Mesendoderm (in vitro differentiated cells): Measurements from ENCODE around the gene EMID1.

Experiments
- DNase-seq: peaks from one replicate; pipeline ENCODE4 v3.0.0; 2013
- H2AK5ac ChIP-seq: 2 replicates; pipeline ENCODE4 v1.6.1; 2013; ENCODE audit warnings: low read length, inconsistent platforms
- H2BK120ac ChIP-seq: 2 replicates; pipeline ENCODE4 v1.6.1; 2013; ENCODE audit warnings: low read depth, mild to moderate bottlenecking, low read length, moderate library complexity, mixed read lengths
- H2BK15ac ChIP-seq: replicated peaks from 2 replicates; pipeline ENCODE4 v1.6.1; 2013; ENCODE audit warnings: low read depth, mild to moderate bottlenecking, moderate library complexity
- H2BK5ac ChIP-seq: 2 replicates; pipeline ENCODE4 v1.6.1; 2013; ENCODE audit warnings: low read length, inconsistent platforms
- H3K18ac ChIP-seq: 2 replicates; pipeline ENCODE4 v1.6.1; 2013; ENCODE audit warnings: mild to moderate bottlenecking, low read length, mixed read lengths
- H3K23ac ChIP-seq: one replicate; pipeline ENCODE4 v1.6.1; 2013; ENCODE audit warnings: low read length
- H3K27ac ChIP-seq: 2 replicates; pipeline ENCODE4 v1.5.1; 2013; ENCODE audit warnings: low read depth, mild to moderate bottlenecking, inconsistent platforms, low read length, moderate library complexity
- H3K27me3 ChIP-seq: 2 replicates; pipeline ENCODE4 v1.6.1; 2013; ENCODE audit warnings: low read length, control low read depth, mild to moderate bottlenecking, inconsistent platforms; ENCODE audit not compliant: insufficient read depth, poor library complexity
- H3K36me3 ChIP-seq: 2 replicates; pipeline ENCODE4 v1.6.1; 2013; ENCODE audit warnings: low read length, inconsistent platforms; ENCODE audit not compliant: control insufficient read depth, insufficient read depth
- H3K4ac ChIP-seq: one replicate; pipeline ENCODE4 v1.6.1; 2013; ENCODE audit warnings: low read depth, mild to moderate bottlenecking, low read length, moderate library complexity
- H3K4me1 ChIP-seq: 2 replicates; pipeline ENCODE4 v1.6.1; 2013; ENCODE audit warnings: low read depth, low read length, inconsistent platforms; ENCODE audit not compliant: control insufficient read depth
- H3K4me2 ChIP-seq: 2 replicates; pipeline ENCODE4 v1.6.1; 2013; ENCODE audit warnings: low read length
- H3K4me3 ChIP-seq: 2 replicates; pipeline ENCODE4 v1.5.1; 2013; ENCODE audit warnings: mild to moderate bottlenecking, low read length
- H3K56ac ChIP-seq: one replicate; pipeline ENCODE4 v1.6.1; 2013; ENCODE audit warnings: low read length
- H3K79me1 ChIP-seq: 2 replicates; pipeline ENCODE4 v1.6.1; 2013; ENCODE audit warnings: low read length, inconsistent platforms
- H3K79me2 ChIP-seq: 2 replicates; pipeline ENCODE4 v1.6.1; 2013; ENCODE audit warnings: mild to moderate bottlenecking, low read length; ENCODE audit not compliant: control insufficient read depth, insufficient read depth
- H3K9ac ChIP-seq: 2 replicates; pipeline ENCODE4 v1.6.1; 2013; ENCODE audit warnings: low read length, inconsistent platforms
- H4K5ac ChIP-seq: one replicate; pipeline ENCODE4 v1.6.1; 2013; ENCODE audit warnings: low read length
- H4K8ac ChIP-seq: one replicate; pipeline ENCODE4 v1.6.1; 2013; ENCODE audit warnings: low read depth, mild to moderate bottlenecking, control low read depth, low read length, moderate library complexity
- WGBS: extraction: QIAGEN DNeasy Blood & Tissue Kit; methylation state at CpG from one replicate; pipeline ENCODE4 v1.1.7; 2013; ENCODE audit warnings: low lambda C conversion rate, missing lambda C conversion rate; ENCODE audit not compliant: insufficient coverage; ENCODE audit errors: extremely low coverage; 5-methylcytosine and 5-hydroxymethylcytosine counted together

EMID1 gene

DNA sequence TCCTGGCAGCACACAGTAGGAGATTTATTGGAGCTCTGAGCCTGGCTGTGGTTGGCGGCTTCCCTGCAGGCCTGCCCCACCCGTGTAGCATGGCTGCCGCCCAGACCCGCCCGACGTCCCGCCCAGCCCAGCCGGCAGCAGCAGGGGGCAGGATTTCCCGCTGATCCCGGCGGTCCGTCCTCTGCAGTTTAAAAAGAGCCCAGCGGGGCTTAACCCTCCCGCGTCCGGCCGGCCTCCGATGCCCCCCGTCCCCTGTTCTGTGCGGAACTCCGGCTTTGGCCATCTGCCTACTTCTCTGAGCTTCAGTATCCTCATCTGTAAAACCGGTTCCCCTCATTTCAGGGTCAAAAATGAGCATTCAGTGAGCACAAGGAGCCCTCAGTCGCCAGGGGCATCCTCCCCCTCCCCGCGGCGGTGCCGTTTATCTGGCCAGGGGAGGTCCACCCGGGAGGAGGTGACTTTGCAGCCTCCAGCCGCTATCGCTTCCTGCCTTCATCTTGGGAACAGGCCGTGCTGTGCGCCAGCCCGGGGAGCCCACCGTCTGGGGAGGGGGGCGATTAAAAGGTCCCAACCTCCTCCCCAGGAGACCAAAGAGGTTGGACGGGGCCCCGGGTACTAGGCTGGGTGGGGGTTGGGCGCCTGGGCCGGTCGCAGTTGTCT is 100.6 kb downstream of the EMID1 start, which contains the start of gene GAS2L1:
GAS2L1 (plus strand) TSS at position 476 of the 660 bp plus-strand sequence. CDS start 1,456 bp downstream, outside the sequence.
- Histone ChIP-seq H3K27ac (peak within 1 kb of the TSS; percentile 99), H3K56ac (peak within 1 kb of the TSS; percentile 90), H3K18ac (peak within 1 kb of the TSS; percentile 91), H2BK15ac (peak within 1 kb of the TSS; percentile 39), H3K36me3 (no peaks in the 10 kb centered on the region), H3K27me3 (no peaks in the 10 kb centered on the region), H3K79me2 (no peaks in the 10 kb centered on the region), H4K8ac (peak within 1 kb of the TSS; percentile 68), H2BK120ac (peak within 1 kb of the TSS; percentile 31), H3K4me3 (peak within 1 kb of the TSS; percentile 42), H3K4ac (peak within 1 kb of the TSS; percentile 60), H3K9ac (peak within 1 kb of the TSS; percentile 77), H4K5ac (no peak within 1 kb of the TSS), H3K4me1 (peaks cover 5% of the 10 kb centered on the region), H2AK5ac (peak within 1 kb of the TSS; percentile 98), H2BK5ac (peak within 1 kb of the TSS; percentile 96), H3K79me1 (no peaks in the 10 kb centered on the region), H3K23ac (peak within 1 kb of the TSS; percentile 99), H3K4me2 (peak within 1 kb of the TSS; percentile 84)
- DNase-seq: peak; percentile 92
- no CpG with 5 or more reads among the region's 40 CpGs for WGBS

- H3K4ac ChIP-seq: peak overlapping the region; percentile 60
- peak overlapping the region; percentile 77 for H3K9ac ChIP-seq
- peak overlapping the region; percentile 99 for H3K23ac ChIP-seq
- peak overlapping the region; percentile 42 for H3K4me3 ChIP-seq
- peak overlapping the region; percentile 99 for H3K27ac ChIP-seq
- peak overlapping the region; percentile 96 for H2BK5ac ChIP-seq
- H2BK120ac ChIP-seq: peak overlapping the region; percentile 31
- peaks cover 5% of the 10 kb centered on the region for H3K4me1 ChIP-seq
- no peaks in the 10 kb centered on the region for H3K36me3 ChIP-seq
- H3K79me1 ChIP-seq: no peaks in the 10 kb centered on the region
- H3K56ac ChIP-seq: peak overlapping the region; percentile 90
- H2AK5ac ChIP-seq: peak overlapping the region; percentile 98
- no peaks in the 10 kb centered on the region for H3K27me3 ChIP-seq
- peak overlapping the region; percentile 84 for H3K4me2 ChIP-seq
- no peak overlapping the region for H4K5ac ChIP-seq
- peak overlapping the region; percentile 39 for H2BK15ac ChIP-seq
- H3K18ac ChIP-seq: peak overlapping the region; percentile 91
- peak; percentile 94 for DNase-seq
- no CpG with 5 or more reads among the region's 83 CpGs for WGBS
- H3K79me2 ChIP-seq: no peaks in the 10 kb centered on the region
- peak overlapping the region; percentile 68 for H4K8ac ChIP-seq
Observed at GRCh38 chr22:29306835-29307595, 101.3 kb downstream of the EMID1 start.

DNA sequence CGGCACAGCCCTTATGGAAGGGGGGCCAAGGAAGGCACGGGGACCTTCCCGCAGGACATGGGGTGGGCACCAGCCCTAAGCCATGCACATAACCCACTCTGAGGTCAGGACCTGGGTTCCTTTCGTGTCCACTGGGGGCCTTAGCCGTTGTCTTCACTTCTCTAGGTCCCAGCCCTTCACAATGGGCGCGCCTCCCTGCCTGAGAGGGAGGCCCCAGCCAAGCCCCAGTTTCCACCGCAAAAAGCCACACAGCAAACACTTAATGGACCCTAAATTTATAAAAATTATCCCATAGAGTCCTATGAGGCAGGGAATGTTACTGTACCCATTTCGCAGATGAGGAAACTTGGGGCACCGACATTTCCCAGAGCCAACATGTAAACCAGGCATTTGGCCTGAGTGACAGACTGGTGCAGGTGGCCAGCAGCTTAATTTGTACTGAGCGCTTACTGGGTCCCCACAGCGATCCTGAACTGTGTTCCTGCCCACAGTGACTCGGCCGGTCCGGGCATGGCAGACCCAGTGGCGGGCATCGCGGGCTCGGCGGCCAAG is 102.0 kb downstream of the EMID1 start:
- Histone ChIP-seq H2BK15ac (no peak overlapping the region), H2BK5ac (peak overlapping the region; percentile 14), H2AK5ac (peak overlapping the region; percentile 98), H3K27me3 (no peaks in the 10 kb centered on the region), H3K4ac (peak overlapping the region; percentile 8), H3K4me1 (peaks cover 5% of the 10 kb centered on the region), H3K36me3 (no peaks in the 10 kb centered on the region), H3K56ac (peak overlapping the region; percentile 90), H3K9ac (peak overlapping the region; percentile 69), H3K79me2 (no peaks in the 10 kb centered on the region), H4K8ac (no peak overlapping the region), H3K27ac (peak overlapping the region; percentile 99), H3K4me2 (peak overlapping the region; percentile 58), H3K79me1 (no peaks in the 10 kb centered on the region), H3K4me3 (peak overlapping the region; percentile 42), H3K23ac (peak overlapping the region; percentile 99), H3K18ac (peak overlapping the region; percentile 65), H4K5ac (no peak overlapping the region), H2BK120ac (no peak overlapping the region)
- no CpG with 5 or more reads among the region's 20 CpGs for WGBS
- no peak for DNase-seq

GRCh38 chr22:29308148-29308790 is 102.6 kb downstream of the EMID1 start:
- Histone ChIP-seq H3K36me3 (no peaks in the 10 kb centered on the region), H2BK5ac (no peak overlapping the region), H3K9ac (no peak overlapping the region), H3K4me1 (peaks cover 5% of the 10 kb centered on the region), H3K56ac (peak overlapping the region; percentile 29), H3K27me3 (no peaks in the 10 kb centered on the region), H3K79me2 (no peaks in the 10 kb centered on the region), H4K5ac (no peak overlapping the region), H2AK5ac (no peak overlapping the region), H3K79me1 (no peaks in the 10 kb centered on the region), H3K4ac (no peak overlapping the region), H3K23ac (no peak overlapping the region), H3K4me2 (no peak overlapping the region), H3K18ac (no peak overlapping the region), H2BK15ac (no peak overlapping the region), H3K4me3 (no peak overlapping the region), H2BK120ac (no peak overlapping the region), H3K27ac (no peak overlapping the region), H4K8ac (no peak overlapping the region)
- WGBS: no CpG with 5 or more reads among the region's 50 CpGs
- no peak for DNase-seq

DNA sequence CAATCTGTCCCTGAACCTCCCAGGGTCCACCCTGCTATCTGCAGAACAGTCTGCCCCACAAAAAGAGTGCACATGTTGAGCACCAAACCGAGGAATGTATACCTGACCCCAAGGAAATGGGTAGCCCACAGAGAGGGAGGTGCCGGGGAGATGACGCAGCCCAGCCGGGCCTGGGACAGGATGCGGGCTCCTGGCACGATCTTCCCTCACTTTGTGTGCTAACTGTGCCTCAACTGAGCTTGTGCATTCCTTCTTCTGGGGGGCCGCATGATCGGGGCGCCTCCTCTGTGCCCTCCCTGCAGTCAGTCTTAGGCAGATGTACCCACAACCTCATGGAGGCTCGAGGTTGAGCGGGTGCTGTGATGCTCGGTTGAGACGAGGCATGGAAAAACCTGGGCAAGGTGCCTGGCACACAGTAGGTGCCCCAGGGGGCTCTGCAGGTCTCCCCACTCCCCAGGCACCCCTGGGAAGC is 103.1 kb downstream of the EMID1 start:
- Histone ChIP-seq H3K4me1 (peaks cover 5% of the 10 kb centered on the region), H3K4ac (no peak overlapping the region), H3K79me1 (no peaks in the 10 kb centered on the region), H3K27me3 (peaks cover 3% of the 10 kb centered on the region), H4K5ac (no peak overlapping the region), H2BK120ac (no peak overlapping the region), H3K4me2 (no peak overlapping the region), H2BK5ac (no peak overlapping the region), H3K18ac (no peak overlapping the region), H3K23ac (no peak overlapping the region), H3K79me2 (no peaks in the 10 kb centered on the region), H2BK15ac (no peak overlapping the region), H3K56ac (peak overlapping the region; percentile 29), H3K36me3 (no peaks in the 10 kb centered on the region), H4K8ac (no peak overlapping the region), H3K27ac (no peak overlapping the region), H3K4me3 (no peak overlapping the region), H2AK5ac (no peak overlapping the region), H3K9ac (peak overlapping the region; percentile 19)
- WGBS: no CpG with 5 or more reads among the region's 13 CpGs
- no peak for DNase-seq
